ENCODE results near the gene PRKG1. TPM values are rescaled to one million over a fixed set of nuclear protein-coding genes. Genes with fewer than 3 reads are reported as not detected.

Gene PRKG1
- total RNA-seq, 1 experiment from 2014 or later, result 10.4 TPM

DNA sequence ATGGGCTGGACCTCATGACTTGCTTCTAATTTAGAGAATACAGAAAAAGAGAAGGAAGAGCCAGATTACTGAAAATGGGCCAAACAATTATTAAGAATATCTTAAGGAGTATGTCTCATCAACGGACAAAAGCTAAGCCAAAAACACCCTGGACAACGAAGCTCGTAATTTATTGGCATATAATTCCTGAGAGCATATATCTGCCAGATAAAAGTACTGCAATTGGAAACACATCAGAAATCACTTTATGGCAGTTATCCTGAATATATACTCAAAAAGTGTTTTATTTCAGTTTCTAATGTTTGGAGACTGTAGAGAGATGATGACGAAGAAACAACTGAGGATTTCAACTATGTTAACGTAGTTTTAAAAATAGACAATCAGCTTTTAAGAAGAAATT is 413.3 kb downstream of the PRKG1 start:
- Histone ChIP-seq H3K9ac (ENCODE audit: extremely low read depth, insufficient read length, low read length) (no peak overlapping the region), H3K27me3 (ENCODE audit: insufficient read depth, low read length) (no peaks in the 10 kb centered on the region), H3K18ac (ENCODE audit: insufficient read length, low read depth, low read length) (no peak overlapping the region), H4K5ac (ENCODE audit: insufficient read length, low read depth, low read length) (no peak overlapping the region), H2AFZ (ENCODE audit: low read length) (no peak overlapping the region), H4K91ac (ENCODE audit: insufficient read length, low read depth, low read length) (no peak overlapping the region), H2BK12ac (ENCODE audit: insufficient read length, low read depth, low read length) (no peak overlapping the region), H3K4me1 (ENCODE audit: insufficient read depth, low read length) (peaks cover 2% of the 10 kb centered on the region; the same call in 1 of the 2 replicates), H3K4ac (ENCODE audit: low read depth, low read length) (no peak overlapping the region), H3K4me2 (ENCODE audit: insufficient read depth, insufficient read length, low read length) (no peak overlapping the region), H3K79me2 (ENCODE audit: insufficient read depth, low read length) (no peaks in the 10 kb centered on the region), H2BK120ac (ENCODE audit: low read depth, low read length, poor library complexity, severe bottlenecking) (no peak overlapping the region), H3K23ac (ENCODE audit: insufficient read length, low read depth, low read length) (no peak overlapping the region), H3K56ac (ENCODE audit: insufficient read length, low read depth, low read length) (no peak overlapping the region), H4K8ac (replicated peaks; ENCODE audit: insufficient read length, low read depth, low read length) (no peak overlapping the region), H2BK20ac (ENCODE audit: low read depth, low read length, poor library complexity, severe bottlenecking) (no peak overlapping the region), H3K79me1 (ENCODE audit: insufficient read depth, low read depth, low read length, poor library complexity, severe bottlenecking) (no peaks in the 10 kb centered on the region), H3K23me2 (ENCODE audit: insufficient read length, low read depth, low read length, poor library complexity, severe bottlenecking) (no peaks in the 10 kb centered on the region), H3K9me3 (ENCODE audit: control insufficient read depth, low read depth, low read length) (no peaks in the 10 kb centered on the region), H2AK5ac (ENCODE audit: insufficient read length, low read length) (no peak overlapping the region), H2BK5ac (ENCODE audit: insufficient read length, low read length) (no peak overlapping the region), H3K14ac (ENCODE audit: insufficient read depth, low read length) (no peak overlapping the region), H2BK15ac (ENCODE audit: low read depth, low read length) (no peak overlapping the region), H3K27ac (ENCODE audit: insufficient read length, low read depth, low read length) (no peak overlapping the region), H4K20me1 (ENCODE audit: control insufficient read depth, insufficient read depth, insufficient read length) (no peaks in the 10 kb centered on the region), H3T11ph (ENCODE audit: low read length) (no peak overlapping the region)
- Mint-ChIP-seq H3K9me3 (no peaks in the 10 kb centered on the region), H3K27ac (no peak overlapping the region), H3K36me3 (ENCODE audit: insufficient read depth in 1 of 3, low read depth in 3 of 3) (no peaks in the 10 kb centered on the region), H3K27me3 (ENCODE audit: low read depth) (no peaks in the 10 kb centered on the region), H3K4me3 (no peak overlapping the region), H3K4me1 (peaks cover 13 to 18% of the 10 kb centered on the region in 2 experiments)
- TF ChIP-seq, protein P1, sequence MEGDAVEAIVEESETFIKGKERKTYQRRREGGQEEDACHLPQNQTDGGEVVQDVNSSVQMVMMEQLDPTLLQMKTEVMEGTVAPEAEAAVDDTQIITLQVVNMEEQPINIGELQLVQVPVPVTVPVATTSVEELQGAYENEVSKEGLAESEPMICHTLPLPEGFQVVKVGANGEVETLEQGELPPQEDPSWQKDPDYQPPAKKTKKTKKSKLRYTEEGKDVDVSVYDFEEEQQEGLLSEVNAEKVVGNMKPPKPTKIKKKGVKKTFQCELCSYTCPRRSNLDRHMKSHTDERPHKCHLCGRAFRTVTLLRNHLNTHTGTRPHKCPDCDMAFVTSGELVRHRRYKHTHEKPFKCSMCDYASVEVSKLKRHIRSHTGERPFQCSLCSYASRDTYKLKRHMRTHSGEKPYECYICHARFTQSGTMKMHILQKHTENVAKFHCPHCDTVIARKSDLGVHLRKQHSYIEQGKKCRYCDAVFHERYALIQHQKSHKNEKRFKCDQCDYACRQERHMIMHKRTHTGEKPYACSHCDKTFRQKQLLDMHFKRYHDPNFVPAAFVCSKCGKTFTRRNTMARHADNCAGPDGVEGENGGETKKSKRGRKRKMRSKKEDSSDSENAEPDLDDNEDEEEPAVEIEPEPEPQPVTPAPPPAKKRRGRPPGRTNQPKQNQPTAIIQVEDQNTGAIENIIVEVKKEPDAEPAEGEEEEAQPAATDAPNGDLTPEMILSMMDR (conservative IDR thresholded peaks at IDR 0.05), result no peak
- WGBS (ENCODE audit: extremely low coverage, insufficient read length, low lambda C conversion rate), result no CpG with 5 or more reads among the region's 5 CpGs
- no peak for DNase-seq

All from H9 (cell line).